Measurements from ENCODE around the gene PPP1R14C.

The PPP1R14C gene, protein sequence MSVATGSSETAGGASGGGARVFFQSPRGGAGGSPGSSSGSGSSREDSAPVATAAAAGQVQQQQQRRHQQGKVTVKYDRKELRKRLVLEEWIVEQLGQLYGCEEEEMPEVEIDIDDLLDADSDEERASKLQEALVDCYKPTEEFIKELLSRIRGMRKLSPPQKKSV

DNA sequence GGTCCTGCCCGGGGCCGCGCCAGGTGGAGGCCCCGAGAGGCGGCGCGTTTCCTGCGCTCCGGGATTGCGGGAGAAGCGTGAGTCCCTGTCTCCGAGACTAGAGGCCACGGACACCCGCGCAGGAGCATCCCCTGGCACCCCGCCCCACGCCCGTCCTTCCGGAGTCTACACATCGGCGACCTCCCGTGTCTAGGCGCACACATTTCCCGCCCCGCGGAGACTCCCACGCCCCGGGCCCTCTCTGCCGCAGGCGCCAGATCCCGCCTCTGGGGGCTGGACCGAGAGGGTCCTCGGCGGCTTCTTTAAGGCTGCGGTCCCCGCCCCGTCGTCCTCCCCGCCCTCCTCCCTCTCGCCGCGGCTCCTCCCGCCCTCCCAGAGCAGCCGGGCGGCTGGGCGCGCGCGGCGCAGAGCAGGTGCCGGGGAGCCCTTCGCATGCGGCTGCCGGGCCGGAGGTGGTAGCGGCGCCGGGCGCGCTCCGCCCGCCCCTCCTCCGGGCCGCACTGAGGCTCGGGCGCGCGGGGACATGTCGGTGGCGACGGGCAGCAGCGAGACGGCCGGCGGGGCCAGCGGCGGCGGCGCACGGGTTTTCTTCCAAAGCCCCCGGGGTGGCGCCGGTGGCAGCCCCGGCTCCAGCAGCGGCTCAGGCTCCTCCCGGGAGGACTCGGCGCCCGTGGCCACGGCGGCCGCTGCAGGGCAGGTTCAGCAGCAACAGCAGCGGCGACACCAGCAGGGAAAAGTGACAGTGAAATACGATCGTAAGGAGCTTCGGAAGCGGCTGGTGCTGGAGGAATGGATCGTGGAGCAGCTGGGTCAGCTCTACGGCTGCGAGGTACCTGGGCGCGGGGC, at the start of gene PPP1R14C:
Gene PPP1R14C (plus strand): TSS at position 375 of the 846 bp plus-strand sequence. CDS start 149 bp downstream, at position 524.
- TF ChIP-seq CTCF (IDR thresholded peaks at IDR 0.05; ENCODE audit: borderline replicate concordance, insufficient read depth, low read depth, low read length), result no peak
- H3K4me3 ChIP-seq (ENCODE audit: low read depth, low read length), result no peak within 1 kb of the TSS

DNA sequence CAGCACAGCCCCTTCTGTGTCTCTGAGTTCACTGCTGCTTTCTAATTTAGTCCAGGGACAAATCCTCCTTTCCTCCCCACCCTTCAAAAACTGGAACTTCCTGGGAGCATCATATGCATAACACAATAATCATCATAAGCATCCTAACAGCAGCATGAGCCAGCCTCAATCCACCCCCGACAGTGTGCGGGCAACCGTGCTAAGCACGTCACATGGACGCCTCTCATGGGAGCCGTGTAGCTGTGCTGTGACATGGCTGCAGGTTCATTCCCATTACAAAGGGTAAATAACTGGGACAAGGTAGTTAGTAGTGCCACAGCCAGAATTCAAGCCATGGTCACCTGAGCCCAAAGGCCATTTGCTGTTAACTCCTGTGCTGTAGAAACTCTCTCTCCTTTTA, 49.4 kb upstream of the PPP1R14C start:
- no peak for TF ChIP-seq CTCF (IDR thresholded peaks at IDR 0.05; ENCODE audit: borderline replicate concordance, insufficient read depth, low read depth, low read length)
- no peak overlapping the region for H3K4me3 ChIP-seq (ENCODE audit: low read depth, low read length)

DNA sequence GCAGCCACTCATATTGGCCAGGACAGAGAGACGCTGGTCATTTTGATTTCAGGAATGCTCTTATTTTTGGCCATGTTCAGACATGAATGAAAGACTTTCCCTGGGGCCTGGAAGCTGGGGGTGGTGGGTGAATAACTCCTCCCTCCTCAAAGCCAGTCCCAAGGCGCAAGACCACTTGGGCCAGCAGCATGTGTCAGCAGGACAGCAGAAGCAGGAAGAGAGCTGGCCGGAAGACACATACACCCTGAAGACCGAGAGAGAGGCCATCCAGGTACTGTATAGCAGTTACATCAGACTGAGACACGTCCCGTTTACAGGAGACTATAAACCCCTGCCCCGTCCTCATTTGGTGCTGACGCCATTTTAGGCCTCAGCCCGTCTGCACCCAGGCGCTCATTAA, 44.7 kb upstream of the PPP1R14C start:
- H3K4me3 ChIP-seq (ENCODE audit: low read depth, low read length), result no peak overlapping the region
- TF ChIP-seq CTCF (IDR thresholded peaks at IDR 0.05; ENCODE audit: borderline replicate concordance, insufficient read depth, low read depth, low read length), result no peak

DNA sequence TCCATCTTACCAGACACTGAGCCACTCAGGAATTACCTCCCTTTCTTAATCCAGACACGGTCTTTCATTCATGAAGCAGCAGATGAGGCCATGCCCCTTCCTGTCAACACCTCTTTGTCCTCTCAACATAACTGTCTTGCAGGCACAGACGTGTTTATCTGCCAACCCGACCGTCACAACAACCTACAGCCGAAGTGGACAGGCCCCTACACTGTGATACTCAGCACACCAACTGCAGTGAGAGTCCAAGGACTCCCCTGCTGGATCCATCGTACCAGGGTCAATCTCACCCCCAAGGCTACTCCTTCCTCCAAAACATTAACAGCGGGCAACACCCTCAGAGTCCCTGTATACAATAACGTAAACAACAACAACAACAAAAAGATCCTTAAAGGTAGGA, 43.3 kb upstream of the PPP1R14C start:
- TF ChIP-seq CTCF (IDR thresholded peaks at IDR 0.05; ENCODE audit: borderline replicate concordance, insufficient read depth, low read depth, low read length), result no peak

GRCh38 chr6:150099953-150100352, 42.9 kb upstream of the PPP1R14C start:
- H3K4me3 ChIP-seq (ENCODE audit: low read depth, low read length), result no peak overlapping the region
- no peak for TF ChIP-seq CTCF (IDR thresholded peaks at IDR 0.05; ENCODE audit: borderline replicate concordance, insufficient read depth, low read depth, low read length)

More for the DNA sequence above, 43.3 kb upstream of the PPP1R14C start:
- no peak overlapping the region for H3K4me3 ChIP-seq (ENCODE audit: low read depth, low read length)

- no peak for TF ChIP-seq CTCF (IDR thresholded peaks at IDR 0.05; ENCODE audit: borderline replicate concordance, insufficient read depth, low read depth, low read length)
- no peak overlapping the region for H3K4me3 ChIP-seq (ENCODE audit: low read depth, low read length)
Observed at GRCh38 chr6:150100745-150101144, 42.1 kb upstream of the PPP1R14C start.

Measured in GM12875 (cell line).